NAMALWA (cell line): ENCODE measurements around the gene TRPM4.
"Not testable (repeated sequence)": the region's sequence is repeated elsewhere in the genome, so short reads cannot be mapped to it uniquely, and the experiment has no call there.

Experiments
- DNase-seq: peaks from one replicate; pipeline ENCODE4 v3.0.0-alpha.2; 2015; ENCODE audit warnings: low spot score

The TRPM4 gene

GRCh38 chr19:49190781-49191180 is 33.2 kb downstream of the TRPM4 start:
- DNase-seq = no peak

GRCh38 chr19:49193822-49194394 is 36.3 kb downstream of the TRPM4 start:
- no peak for DNase-seq

DNA sequence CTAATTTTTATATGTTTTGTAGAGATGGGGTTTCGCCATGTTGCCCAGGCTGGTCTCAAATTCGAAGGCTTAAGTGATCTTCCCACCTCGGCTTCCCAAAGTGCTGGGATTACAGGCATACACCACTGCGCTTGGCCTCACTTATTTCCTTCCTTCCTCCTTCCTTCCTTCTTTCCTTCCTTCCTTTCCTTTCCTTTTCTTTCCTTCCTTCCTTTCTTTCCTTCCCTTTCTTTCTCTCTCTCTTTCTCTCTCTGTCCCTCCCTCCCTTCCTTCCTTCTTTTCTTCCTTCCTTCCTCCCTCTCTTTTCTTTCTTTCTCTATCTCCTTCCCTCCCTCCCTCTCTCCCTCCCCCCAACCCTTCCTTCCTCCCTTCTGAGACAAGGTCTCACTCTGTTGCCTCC is 36.8 kb downstream of the TRPM4 start:
- no peak for DNase-seq

DNA sequence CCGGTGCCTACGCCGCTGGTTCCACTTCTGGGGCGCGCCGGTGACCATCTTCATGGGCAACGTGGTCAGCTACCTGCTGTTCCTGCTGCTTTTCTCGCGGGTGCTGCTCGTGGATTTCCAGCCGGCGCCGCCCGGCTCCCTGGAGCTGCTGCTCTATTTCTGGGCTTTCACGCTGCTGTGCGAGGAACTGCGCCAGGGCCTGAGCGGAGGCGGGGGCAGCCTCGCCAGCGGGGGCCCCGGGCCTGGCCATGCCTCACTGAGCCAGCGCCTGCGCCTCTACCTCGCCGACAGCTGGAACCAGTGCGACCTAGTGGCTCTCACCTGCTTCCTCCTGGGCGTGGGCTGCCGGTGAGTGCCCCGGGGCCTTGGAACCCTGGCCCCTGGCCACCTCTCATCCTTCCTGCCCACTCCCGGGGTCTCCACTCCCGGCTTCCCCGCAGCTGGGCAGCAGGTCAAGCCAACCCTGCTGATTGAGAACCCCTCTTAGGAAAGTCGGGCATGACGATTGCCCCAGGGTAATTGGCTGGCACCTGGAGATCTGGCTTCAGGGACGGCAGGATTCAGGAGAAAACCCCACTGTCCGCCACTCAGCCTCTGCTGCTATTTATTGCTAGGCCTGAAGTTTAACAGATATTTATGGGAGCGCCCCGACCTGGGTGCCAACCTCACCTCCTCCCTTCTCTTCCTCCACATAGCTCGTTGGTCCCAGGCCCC is 39.1 kb downstream of the TRPM4 start:
- no peak for DNase-seq

DNA sequence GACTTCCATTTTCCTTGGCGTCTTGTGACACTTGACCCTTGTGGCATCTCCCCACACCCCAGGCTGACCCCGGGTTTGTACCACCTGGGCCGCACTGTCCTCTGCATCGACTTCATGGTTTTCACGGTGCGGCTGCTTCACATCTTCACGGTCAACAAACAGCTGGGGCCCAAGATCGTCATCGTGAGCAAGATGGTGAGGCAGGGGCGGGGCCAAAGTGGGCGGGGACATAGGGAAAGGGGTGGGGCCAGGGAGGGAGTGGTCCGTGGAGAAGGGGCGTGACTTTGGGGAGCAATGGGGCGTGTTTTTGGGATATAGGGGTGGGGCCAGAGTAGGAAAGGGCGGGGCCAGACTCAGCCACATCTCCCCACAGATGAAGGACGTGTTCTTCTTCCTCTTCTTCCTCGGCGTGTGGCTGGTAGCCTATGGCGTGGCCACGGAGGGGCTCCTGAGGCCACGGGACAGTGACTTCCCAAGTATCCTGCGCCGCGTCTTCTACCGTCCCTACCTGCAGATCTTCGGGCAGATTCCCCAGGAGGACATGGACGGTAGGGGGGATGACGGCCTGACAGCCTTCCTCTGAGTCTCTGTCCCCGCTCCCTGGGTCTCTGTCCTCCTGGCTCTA is 42.8 kb downstream of the TRPM4 start:
- DNase-seq = peak; percentile 68

GRCh38 chr19:49201042-49201441 is 43.5 kb downstream of the TRPM4 start:
- no peak for DNase-seq

DNA sequence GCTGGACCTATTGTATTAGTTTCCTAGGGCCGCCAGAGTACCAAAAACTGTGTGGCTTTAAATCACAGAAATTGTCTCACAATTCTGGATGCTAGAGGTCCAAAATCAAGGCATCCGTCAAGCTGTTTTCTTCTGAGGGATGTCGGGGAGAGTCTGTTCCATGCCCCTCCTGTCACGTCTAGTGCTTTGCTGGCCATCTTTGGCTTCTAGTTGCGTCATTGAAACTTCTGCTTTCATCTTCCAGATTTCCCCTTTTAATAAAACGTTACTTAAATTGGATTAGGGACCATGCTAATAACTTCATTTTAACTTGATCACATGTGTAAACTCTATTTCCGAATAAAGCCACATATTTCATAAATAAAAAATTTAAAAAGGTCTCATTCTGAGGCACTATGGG is 47.5 kb downstream of the TRPM4 start:
- DNase-seq = no peak

DNA sequence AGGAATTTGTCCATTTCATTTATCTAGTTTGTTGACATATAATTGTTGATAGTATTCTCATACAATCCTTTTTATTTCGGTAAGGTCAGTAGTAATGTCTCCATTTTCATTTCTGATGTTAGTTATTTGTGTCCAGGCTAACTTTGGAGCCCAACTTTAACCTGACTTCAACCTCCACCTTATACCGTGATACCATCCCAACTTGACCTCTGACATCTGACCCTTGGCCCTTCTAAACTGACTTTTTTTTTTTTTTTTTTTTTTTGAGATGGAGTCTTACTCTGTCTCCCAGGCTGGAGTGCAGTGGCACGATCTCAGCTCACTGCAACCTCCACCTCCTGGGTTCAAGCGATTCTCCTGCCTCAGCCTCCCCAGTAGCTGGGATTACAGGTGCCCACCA is 51.9 kb downstream of the TRPM4 start:
- DNase-seq = not testable (repeated sequence)

DNA sequence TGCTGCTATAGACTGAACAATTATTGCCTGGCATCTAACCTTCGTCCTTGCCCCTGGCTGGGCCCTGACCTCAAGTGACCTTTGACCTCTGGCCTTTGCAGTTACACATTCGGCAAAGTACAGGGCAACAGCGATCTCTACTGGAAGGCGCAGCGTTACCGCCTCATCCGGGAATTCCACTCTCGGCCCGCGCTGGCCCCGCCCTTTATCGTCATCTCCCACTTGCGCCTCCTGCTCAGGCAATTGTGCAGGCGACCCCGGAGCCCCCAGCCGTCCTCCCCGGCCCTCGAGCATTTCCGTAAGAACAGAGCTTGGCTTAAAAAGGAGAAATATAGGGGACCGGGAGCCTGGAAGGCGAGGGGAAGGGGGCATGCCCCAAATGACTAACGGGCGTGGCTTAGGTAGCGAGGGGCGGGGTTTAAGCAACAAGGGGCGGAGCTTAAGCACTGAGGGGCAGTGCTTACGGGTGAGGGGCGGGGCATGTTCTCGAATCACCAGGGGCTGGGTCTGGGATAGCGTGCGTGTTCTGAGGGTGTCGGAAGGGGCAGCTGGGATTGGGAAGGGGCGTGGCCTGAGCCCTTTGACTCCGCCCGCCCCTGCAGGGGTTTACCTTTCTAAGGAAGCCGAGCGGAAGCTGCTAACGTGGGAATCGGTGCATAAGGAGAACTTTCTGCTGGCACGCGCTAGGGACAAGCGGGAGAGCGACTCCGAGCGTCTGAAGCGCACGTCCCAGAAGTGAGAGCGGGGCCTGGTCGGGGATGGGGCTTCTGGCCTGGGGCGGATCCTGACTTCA is 52.7 kb downstream of the TRPM4 start:
- peak; percentile 59 for DNase-seq

GRCh38 chr19:49210901-49211451 is 53.4 kb downstream of the TRPM4 start:
- no peak for DNase-seq

DNA sequence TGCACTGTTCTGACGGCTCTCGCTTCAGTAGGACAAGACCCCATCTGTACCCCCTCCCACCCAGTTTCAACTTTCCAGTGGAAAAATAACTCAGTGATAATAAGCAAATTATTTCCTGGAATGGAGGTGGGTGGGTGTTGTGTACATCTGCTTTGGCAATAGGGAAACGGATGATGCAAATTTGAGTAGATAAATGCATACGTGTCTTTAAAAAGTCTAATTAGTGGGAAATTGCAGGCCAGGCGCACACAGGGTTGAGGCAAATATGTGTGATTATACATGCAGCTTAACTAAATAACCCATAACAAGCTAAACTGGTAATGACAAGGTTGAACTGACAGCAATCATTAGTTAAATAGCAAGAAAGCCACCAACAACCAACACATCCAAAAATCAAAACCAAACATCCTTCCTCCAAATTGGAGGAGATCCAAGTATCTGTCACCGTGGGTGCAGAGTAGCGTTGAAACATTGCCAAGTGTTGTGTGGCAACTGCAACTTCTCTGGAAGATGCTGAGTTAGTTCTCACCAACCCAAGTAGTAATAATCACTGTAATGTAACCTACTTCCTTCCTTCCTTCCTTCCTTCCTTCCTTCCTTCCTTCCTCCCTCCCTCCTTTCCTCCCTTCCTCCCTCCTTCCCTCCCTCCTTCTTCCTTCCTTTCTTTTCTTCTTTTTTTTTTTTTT is 54.6 kb downstream of the TRPM4 start:
- DNase-seq = peak; percentile 62

GRCh38 chr19:49213791-49214190 is 56.2 kb downstream of the TRPM4 start:
- DNase-seq = no peak

- no peak for DNase-seq
Measured at GRCh38 chr19:49214701-49215100, 57.1 kb downstream of the TRPM4 start.

- DNase-seq = no peak
Measured at GRCh38 chr19:49216071-49216470, 58.5 kb downstream of the TRPM4 start.

GRCh38 chr19:49217382-49217781 is 59.8 kb downstream of the TRPM4 start:
- DNase-seq = no peak

DNA sequence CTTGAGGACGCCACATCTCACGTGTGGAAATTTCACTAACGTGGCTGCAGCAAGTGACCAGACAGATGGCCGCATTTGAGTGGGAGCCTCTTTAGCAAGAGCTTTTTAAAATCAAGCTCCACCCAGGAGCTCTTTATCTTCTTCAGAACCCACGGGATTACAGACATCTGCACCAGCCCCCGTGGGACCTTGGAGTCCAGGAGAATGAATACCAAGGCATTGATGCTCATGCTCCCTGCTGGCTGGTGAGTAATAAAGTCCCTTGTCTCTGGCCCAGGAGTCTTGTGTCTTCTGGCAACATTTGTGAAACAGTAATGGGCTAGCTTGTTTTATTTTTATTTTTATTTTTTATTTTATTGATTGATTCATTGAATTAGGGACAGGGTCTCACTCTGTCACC is 64.4 kb downstream of the TRPM4 start:
- no peak for DNase-seq

GRCh38 chr19:49222528-49222927 is 64.9 kb downstream of the TRPM4 start:
- no peak for DNase-seq

DNA sequence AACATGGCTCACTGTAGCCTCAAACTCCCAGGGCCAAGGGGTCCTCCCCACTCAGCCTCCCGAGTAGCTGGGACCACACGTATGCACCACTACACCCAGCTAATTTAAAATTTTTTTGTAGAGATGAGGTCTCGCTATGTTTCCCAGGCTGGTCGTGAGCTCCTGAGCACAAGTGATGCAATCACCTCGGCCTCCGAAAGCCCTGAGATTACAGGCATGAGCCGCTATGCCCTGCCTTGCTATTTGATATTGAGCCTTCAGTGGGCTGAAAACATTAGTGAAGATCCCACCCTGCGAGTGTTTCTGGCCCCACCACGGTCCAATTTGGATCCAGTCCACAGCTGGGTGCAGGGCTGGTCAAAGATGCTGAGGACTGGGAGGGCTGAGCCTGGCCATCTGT is 65.9 kb downstream of the TRPM4 start:
- DNase-seq = no peak

- DNase-seq = not testable (repeated sequence)
Measured at GRCh38 chr19:49224441-49224840, 66.8 kb downstream of the TRPM4 start.

DNA sequence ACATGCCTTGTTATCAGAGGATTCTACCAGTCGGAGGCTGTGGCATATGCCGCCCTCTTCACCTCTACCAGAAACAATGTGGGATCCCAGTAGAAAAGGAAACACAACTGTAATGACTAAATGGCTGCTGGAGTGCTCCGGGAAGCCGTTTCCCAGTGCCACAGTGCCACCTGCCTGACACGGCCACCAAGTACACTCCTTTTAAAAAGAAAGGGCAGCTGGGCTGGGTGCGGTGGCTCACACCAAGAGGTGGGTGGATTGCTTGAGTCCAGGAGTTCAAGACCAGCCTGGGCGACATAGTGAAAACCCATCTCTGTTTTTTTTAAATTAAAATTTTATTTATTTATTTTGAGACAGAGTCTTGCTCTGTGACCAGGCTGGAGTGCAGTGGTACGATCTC is 67.3 kb downstream of the TRPM4 start:
- peak; percentile 77 for DNase-seq

DNA sequence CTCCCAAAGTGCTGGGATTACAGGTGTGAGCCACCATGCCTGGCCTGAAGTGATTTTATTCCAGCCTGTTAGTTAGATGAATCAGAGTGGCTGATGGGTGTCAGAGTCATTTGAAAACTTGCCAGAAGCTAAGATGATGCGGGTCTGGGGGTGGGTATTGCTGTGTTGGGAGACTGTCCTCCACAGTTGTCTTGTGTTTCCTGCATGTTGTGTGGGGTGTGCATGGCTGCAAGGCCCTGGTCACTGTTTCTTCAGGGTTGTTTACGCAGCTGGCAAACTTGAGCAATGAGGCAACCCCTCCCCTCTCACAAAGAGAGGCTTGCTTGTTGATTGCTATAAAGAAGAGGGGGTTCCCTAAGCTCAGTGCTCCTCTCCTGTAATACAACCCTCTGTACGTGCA is 71.8 kb downstream of the TRPM4 start:
- DNase-seq = no peak

DNA sequence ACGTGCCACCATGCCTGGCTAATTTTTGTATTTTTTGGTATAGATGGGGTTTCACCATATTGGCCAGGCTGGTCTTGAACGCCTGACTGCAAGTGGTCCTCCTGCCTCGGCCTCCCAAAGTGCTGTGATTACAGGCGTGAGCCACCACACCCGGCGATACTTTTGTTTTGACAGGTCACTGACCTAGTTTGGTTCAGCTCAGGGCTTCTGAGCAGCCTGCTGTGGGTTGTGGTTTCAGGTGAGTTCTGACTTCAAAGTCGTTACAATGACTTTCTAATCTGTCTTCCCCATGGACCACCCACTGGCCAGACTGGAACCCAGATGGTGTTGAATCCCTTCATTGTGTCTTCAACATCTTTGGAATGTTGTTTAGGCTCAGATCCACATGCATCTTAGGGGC is 73.8 kb downstream of the TRPM4 start:
- no peak for DNase-seq
